ENCODE data around the gene STK39. TPM values are rescaled to one million over a fixed set of nuclear protein-coding genes. Genes with fewer than 3 reads are reported as not detected.

The STK39 gene
- total RNA-seq, 1 donor from 2014 or later: 26.9 TPM

DNA sequence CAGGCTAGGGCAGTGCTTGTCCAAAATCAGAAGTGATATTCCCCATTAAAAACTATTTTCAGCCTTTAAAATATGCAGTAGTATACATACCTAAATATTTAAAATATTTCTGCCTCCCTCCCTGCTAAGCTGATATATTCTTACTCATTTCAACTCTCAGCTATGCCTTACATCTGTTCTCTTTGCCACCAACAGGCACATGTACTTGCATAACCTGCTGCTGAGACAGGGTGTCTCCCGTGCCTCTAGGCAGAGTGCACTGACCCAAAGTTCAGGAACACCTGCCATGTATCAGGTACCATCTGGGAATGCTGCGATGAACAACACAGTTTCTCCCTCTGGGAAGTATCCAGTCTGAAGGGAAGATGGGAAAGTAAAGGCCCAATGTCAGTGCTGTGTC, 91.7 kb downstream of the STK39 start:
- TF ChIP-seq CTCF (IDR thresholded peaks at IDR 0.05): no peak
- Mint-ChIP-seq H3K27ac (ENCODE audit: unreplicated experiment) (no peak overlapping the region), H3K9me3 (ENCODE audit: unreplicated experiment) (no peaks in the 10 kb centered on the region)

GRCh38 chr2:168155046-168155445, 92.3 kb downstream of the STK39 start:
- H3K4me3 Mint-ChIP-seq (ENCODE audit: unreplicated experiment): no peak overlapping the region
- TF ChIP-seq CTCF (IDR thresholded peaks at IDR 0.05): no peak
- H3K27me3 Mint-ChIP-seq (ENCODE audit: unreplicated experiment): no peaks in the 10 kb centered on the region
- H3K4me1 Mint-ChIP-seq (ENCODE audit: unreplicated experiment): peaks cover 26% of the 10 kb centered on the region
- no peak for DNase-seq (ENCODE audit: extremely low spot score, unreplicated experiment)
- H3K36me3 Mint-ChIP-seq (ENCODE audit: unreplicated experiment): peaks cover 35% of the 10 kb centered on the region
- no peak overlapping the region for H3K27ac Mint-ChIP-seq (ENCODE audit: unreplicated experiment)
- no peaks in the 10 kb centered on the region for H3K9me3 Mint-ChIP-seq (ENCODE audit: unreplicated experiment)

More for the DNA sequence above, 91.7 kb downstream of the STK39 start:
- no peak for DNase-seq (ENCODE audit: extremely low spot score, unreplicated experiment)
- peaks cover 35% of the 10 kb centered on the region for H3K36me3 Mint-ChIP-seq (ENCODE audit: unreplicated experiment)
- H3K27me3 Mint-ChIP-seq (ENCODE audit: unreplicated experiment): no peaks in the 10 kb centered on the region
- H3K4me1 Mint-ChIP-seq (ENCODE audit: unreplicated experiment): peaks cover 26% of the 10 kb centered on the region
- H3K4me3 Mint-ChIP-seq (ENCODE audit: unreplicated experiment): no peak overlapping the region

DNA sequence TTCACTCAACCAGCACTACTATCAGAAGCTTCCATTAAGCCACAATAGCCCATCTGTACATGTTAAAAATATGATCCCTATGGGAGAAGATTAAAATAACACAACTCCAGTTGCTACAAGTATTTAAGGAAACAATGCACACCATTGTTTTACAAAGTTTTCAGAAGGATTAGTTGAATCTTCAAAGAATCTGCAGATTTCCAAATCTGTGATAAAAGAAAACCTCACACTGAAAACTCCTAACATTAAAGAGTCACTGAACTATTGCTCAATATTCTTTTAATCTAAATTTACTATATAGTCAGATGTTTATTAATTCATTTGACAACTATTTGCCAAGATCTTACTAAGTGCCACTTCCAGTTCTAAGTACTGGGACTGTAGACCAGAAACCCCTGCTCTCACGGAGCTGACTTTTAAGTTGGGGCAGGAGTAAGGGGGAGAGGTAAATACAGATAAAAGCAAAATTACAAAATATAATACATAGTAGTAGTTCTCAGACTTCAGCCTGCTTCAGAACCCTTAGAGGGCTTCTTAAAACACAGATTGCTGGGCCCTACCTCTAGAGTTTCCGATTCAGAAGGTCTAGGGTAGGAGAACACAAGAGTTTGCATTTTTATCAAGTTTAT, 94.4 kb downstream of the STK39 start:
- TF ChIP-seq CTCF (IDR thresholded peaks at IDR 0.05): no peak
- peaks cover 26% of the 10 kb centered on the region for H3K4me1 Mint-ChIP-seq (ENCODE audit: unreplicated experiment)
- H3K27ac Mint-ChIP-seq (ENCODE audit: unreplicated experiment): no peak overlapping the region
- no peak for DNase-seq (ENCODE audit: extremely low spot score, unreplicated experiment)
- no peak overlapping the region for H3K4me3 Mint-ChIP-seq (ENCODE audit: unreplicated experiment)
- peaks cover 35% of the 10 kb centered on the region for H3K36me3 Mint-ChIP-seq (ENCODE audit: unreplicated experiment)
- H3K9me3 Mint-ChIP-seq (ENCODE audit: unreplicated experiment): no peaks in the 10 kb centered on the region
- H3K27me3 Mint-ChIP-seq (ENCODE audit: unreplicated experiment): no peaks in the 10 kb centered on the region

GRCh38 chr2:168149986-168150385, 97.4 kb downstream of the STK39 start:
- no peak overlapping the region for H3K4me3 Mint-ChIP-seq (ENCODE audit: unreplicated experiment)
- no peak for TF ChIP-seq CTCF (IDR thresholded peaks at IDR 0.05)
- DNase-seq (ENCODE audit: extremely low spot score, unreplicated experiment): no peak
- H3K9me3 Mint-ChIP-seq (ENCODE audit: unreplicated experiment): no peaks in the 10 kb centered on the region
- H3K36me3 Mint-ChIP-seq (ENCODE audit: unreplicated experiment): peaks cover 31% of the 10 kb centered on the region
- peaks cover 5% of the 10 kb centered on the region for H3K4me1 Mint-ChIP-seq (ENCODE audit: unreplicated experiment)
- H3K27ac Mint-ChIP-seq (ENCODE audit: unreplicated experiment): no peak overlapping the region
- H3K27me3 Mint-ChIP-seq (ENCODE audit: unreplicated experiment): no peaks in the 10 kb centered on the region

DNA sequence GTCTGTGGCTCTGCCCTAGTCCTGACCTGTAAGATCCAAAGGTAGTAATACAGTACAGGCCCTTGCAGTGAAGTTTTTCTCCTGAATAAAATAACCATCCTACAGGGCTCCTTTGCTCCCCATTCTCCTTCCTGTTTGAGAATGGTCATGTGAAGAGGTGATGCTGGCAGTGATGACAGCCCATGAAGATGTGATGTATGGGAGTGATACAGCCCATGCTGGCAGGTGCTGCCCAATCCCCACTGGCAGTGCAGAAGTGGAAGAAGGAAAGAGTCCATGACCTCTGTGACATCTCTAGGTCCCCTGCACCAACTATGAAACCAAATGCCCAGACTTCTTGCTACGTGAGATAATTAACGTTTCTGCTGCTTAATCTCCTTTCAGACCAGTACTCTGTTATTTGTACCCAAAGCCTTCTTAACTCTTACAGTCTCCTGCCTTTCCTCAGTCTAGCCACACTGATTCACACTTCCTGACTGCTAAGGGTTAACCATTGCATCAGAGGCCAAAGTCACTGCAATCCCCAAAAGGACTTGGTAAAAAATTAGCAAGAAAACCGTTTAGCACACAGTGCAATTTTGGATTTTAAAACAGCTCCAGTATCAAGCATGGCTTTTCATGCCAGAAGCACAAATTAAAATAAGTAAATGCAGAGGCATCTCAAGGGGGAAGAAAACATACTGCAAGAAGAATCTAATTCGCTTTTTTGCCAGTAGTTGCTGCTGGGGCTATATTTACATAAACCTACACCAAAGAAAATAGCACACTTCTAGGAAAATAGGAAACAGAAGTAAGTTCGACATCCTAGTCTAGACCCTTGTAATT, 98.0 kb downstream of the STK39 start:
- Mint-ChIP-seq H3K27ac (ENCODE audit: unreplicated experiment) (no peak overlapping the region), H3K4me1 (ENCODE audit: unreplicated experiment) (peaks cover 5% of the 10 kb centered on the region), H3K36me3 (ENCODE audit: unreplicated experiment) (peaks cover 34% of the 10 kb centered on the region), H3K27me3 (ENCODE audit: unreplicated experiment) (no peaks in the 10 kb centered on the region), H3K4me3 (ENCODE audit: unreplicated experiment) (no peak overlapping the region), H3K9me3 (ENCODE audit: unreplicated experiment) (no peaks in the 10 kb centered on the region)
- DNase-seq (ENCODE audit: extremely low spot score, unreplicated experiment): no peak
- no peak for TF ChIP-seq CTCF (IDR thresholded peaks at IDR 0.05)
